SHP77 treated with DMSO at 0.1 percent for 48 hours (cell line): ENCODE data around the gene FNDC11.
"Not testable (repeated sequence)": the region's sequence is repeated elsewhere in the genome, so short reads cannot be mapped to it uniquely, and the experiment has no call there.

ENCODE experiments used
- DNase-seq: peaks from one replicate; lab custom pipeline; 2025; lab: John Stamatoyannopoulos, UW

FNDC11 gene

GRCh38 chr20:63601679-63602078 lies 47.7 kb downstream of the FNDC11 start:
- DNase-seq: not testable (repeated sequence)

GRCh38 chr20:63602321-63602720 lies 48.4 kb downstream of the FNDC11 start:
- no peak for DNase-seq
